GM21529 (cell line): ENCODE measurements around the gene SLC9A3.

Source experiments
- ATAC-seq: cut with Tn5 transposase; IDR thresholded peaks from one replicate; pipeline ENCODE4 v1.9.1; 2021; ENCODE audit not compliant: unreplicated experiment

The SLC9A3 gene

GRCh38 chr5:555058-555623 is 30.9 kb upstream of the SLC9A3 start:
- no peak for ATAC-seq

- no peak for ATAC-seq
Measured at GRCh38 chr5:554284-554988, 30.2 kb upstream of the SLC9A3 start.

- no peak for ATAC-seq
Measured at GRCh38 chr5:553874-554273, 29.6 kb upstream of the SLC9A3 start.

- ATAC-seq, result no peak
Measured at GRCh38 chr5:551406-551805, 27.2 kb upstream of the SLC9A3 start.

- ATAC-seq, result no peak
Measured at GRCh38 chr5:549229-549628, 25.0 kb upstream of the SLC9A3 start.

GRCh38 chr5:548256-548655 is 24.0 kb upstream of the SLC9A3 start:
- ATAC-seq, result no peak

GRCh38 chr5:547086-547924 is 23.1 kb upstream of the SLC9A3 start:
- ATAC-seq, result no peak

- no peak for ATAC-seq
Measured at GRCh38 chr5:546376-546908, 22.2 kb upstream of the SLC9A3 start.

GRCh38 chr5:545641-546375 is 21.6 kb upstream of the SLC9A3 start:
- ATAC-seq, result no peak

GRCh38 chr5:544675-545355 is 20.6 kb upstream of the SLC9A3 start:
- no peak for ATAC-seq

- ATAC-seq, result peak; percentile 94
Measured at GRCh38 chr5:543755-544674, 19.8 kb upstream of the SLC9A3 start.

GRCh38 chr5:543351-543750 is 19.1 kb upstream of the SLC9A3 start:
- no peak for ATAC-seq

- no peak for ATAC-seq
Measured at GRCh38 chr5:542319-543311, 18.4 kb upstream of the SLC9A3 start.

GRCh38 chr5:541539-542318 is 17.5 kb upstream of the SLC9A3 start:
- ATAC-seq, result no peak

- ATAC-seq, result no peak
Measured at GRCh38 chr5:540906-541538, 16.8 kb upstream of the SLC9A3 start.

GRCh38 chr5:540071-540905 is 16.0 kb upstream of the SLC9A3 start:
- ATAC-seq, result no peak
